NT2/D1 (cell line): ENCODE data around the gene COL4A3.

Experiments
- SUZ12 ChIP-seq: IDR thresholded peaks from 2 replicates; pipeline ENCODE4 v1.6.1; 2011; ENCODE audit not compliant: insufficient read length, insufficient read depth; ENCODE audit errors: extremely low read depth
- YY1 ChIP-seq: IDR thresholded peaks from 2 replicates; pipeline ENCODE4 v1.6.1; 2011; ENCODE audit not compliant: insufficient read length, insufficient read depth

- TF ChIP-seq SUZ12 (no peak), YY1 (no peak)
Observed at GRCh38 chr2:227241005-227241404, 76.6 kb downstream of the COL4A3 start.
